Cardiac muscle cell (in vitro differentiated cells and primary cell): ENCODE results near the gene CEP97. TPM values are rescaled to one million over a fixed set of nuclear protein-coding genes. Genes with fewer than 3 reads are reported as not detected.
A peak's percentile ranks its signal among the peaks of the same experiment; 100 is the strongest.
"Not testable (repeated sequence)": the region's sequence is repeated elsewhere in the genome, so short reads cannot be mapped to it uniquely, and the experiment has no call there.

Experiments
- DNase-seq, 2 donors: peaks; one replicate each; pipeline versions ENCODE4 v3.0.0 to v3.0.0-alpha.2; 2010 to 2017; ENCODE audit warnings: low read depth in 1 of 2, low spot score in 1 of 2
- H3K27ac ChIP-seq: fragments of 200-600 bp; sonication (generic); 2 replicates; pipeline ENCODE4 v1.5.1; 2016
- H3K27me3 ChIP-seq: fragments of 200-600 bp; sonication (generic); 2 replicates; pipeline ENCODE4 v1.6.0; 2016; ENCODE audit warnings: control low read depth
- H3K36me3 ChIP-seq: fragments of 200-600 bp; sonication (generic); 2 replicates; pipeline ENCODE4 v1.5.1; 2016; ENCODE audit warnings: control low read depth
- H3K4me1 ChIP-seq: fragments of 200-600 bp; sonication (generic); 2 replicates; pipeline ENCODE4 v1.8.1; 2017; ENCODE audit warnings: low read depth, mild to moderate bottlenecking, mixed run types
- H3K4me3 ChIP-seq: fragments of 200-600 bp; sonication (generic); 2 replicates; pipeline ENCODE4 v1.5.1; 2016; ENCODE audit warnings: mild to moderate bottlenecking
- H3K9me3 ChIP-seq: fragments of 200-600 bp; sonication (generic); 2 replicates; pipeline ENCODE4 v1.5.1; 2017; ENCODE audit warnings: low read depth, mild to moderate bottlenecking, control low read depth
- polyA plus RNA-seq: library from polyadenylated mRNA; unstranded; fragments of >200 nt; fragmentation: Nextera tagmentation; extraction: Ambion mirVana; gene quantifications from 2 replicates; pipeline ENCODE4 v1.2.1, GENCODE V29; 2016
- total RNA-seq: library from RNA; depleted of rRNA; stranded (reverse); fragments of >200 nt; gene quantifications from 2 replicates; pipeline ENCODE4 v1.2.3, GENCODE V29; 2016
- TF ChIP-seq, protein P1 (sequence below): IDR thresholded peaks from 2 replicates; pipeline ENCODE4 v1.5.1; 2012; ENCODE audit warnings: low read depth, mild to moderate bottlenecking, low read length

The CEP97 gene
- total and polyA plus RNA-seq, 2 experiments from 2014 or later, result 3.4 to 20.4 TPM

DNA sequence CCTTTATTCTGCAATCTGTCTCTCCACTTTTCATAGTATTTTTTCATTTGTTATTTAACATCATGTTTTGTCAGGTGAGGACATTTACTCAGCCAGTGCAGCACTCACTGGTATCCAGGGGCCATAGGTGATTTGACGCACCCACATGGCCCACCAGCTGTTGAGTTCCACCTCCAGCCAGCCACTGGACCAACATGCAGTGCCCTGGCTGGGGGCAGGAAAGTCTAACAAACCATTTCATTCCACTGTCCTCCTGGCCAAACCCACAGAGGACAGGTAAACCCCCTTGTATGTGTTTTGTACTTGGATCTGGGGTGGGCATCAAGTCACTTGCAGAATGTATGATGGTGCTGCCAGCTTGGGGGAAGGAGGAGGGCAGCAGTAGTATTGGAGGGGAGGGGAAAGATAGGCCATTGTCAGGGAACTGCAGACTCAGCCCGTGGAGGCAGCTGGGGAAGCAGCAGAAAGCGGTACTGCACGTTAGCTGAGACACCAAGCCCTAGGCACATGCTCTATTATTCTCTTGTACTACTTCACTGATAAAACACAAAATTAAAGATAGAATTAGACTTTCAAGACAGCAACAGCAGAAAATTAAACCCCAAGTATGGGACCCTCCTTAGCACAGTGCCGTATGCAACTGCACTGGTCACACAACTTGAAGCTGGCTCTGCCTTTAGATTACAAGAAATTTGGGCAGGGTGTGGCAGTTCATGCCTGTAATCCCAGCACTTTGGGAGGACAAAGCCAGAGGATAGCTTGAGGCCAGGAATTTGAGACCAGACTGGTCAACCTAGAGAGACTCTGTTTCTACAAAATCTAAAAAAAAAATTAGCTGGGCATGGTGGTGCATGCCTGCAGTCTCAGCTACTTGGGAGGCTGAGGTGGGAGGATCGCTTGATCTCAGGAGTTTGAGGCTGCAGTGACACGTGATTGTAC lies 22.4 kb upstream of the CEP97 start:
- TF ChIP-seq, protein P1, sequence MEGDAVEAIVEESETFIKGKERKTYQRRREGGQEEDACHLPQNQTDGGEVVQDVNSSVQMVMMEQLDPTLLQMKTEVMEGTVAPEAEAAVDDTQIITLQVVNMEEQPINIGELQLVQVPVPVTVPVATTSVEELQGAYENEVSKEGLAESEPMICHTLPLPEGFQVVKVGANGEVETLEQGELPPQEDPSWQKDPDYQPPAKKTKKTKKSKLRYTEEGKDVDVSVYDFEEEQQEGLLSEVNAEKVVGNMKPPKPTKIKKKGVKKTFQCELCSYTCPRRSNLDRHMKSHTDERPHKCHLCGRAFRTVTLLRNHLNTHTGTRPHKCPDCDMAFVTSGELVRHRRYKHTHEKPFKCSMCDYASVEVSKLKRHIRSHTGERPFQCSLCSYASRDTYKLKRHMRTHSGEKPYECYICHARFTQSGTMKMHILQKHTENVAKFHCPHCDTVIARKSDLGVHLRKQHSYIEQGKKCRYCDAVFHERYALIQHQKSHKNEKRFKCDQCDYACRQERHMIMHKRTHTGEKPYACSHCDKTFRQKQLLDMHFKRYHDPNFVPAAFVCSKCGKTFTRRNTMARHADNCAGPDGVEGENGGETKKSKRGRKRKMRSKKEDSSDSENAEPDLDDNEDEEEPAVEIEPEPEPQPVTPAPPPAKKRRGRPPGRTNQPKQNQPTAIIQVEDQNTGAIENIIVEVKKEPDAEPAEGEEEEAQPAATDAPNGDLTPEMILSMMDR, result no peak
- H3K9me3 ChIP-seq, result no peaks in the 10 kb centered on the region

DNA sequence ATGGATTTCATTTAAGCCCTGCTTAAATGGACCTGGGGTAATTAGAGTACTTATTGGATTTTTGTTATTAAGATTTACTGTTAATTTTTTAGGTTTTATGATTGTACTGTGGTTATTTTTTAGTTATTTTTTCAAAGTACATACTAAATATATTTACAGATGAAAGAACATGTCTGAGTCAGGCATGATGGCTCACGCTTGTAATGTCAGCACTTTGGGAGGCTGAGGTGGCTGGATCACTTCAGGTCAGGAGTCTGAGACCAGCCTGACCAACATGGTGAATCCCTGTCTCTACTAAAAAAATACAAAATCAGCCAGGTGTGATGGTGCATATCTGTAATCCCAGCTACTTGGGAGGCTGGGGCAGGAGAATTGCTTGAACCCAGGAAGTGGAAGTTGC lies 21.7 kb upstream of the CEP97 start:
- TF ChIP-seq, protein P1, result no peak
- no peaks in the 10 kb centered on the region for H3K36me3 ChIP-seq
- no peaks in the 10 kb centered on the region for H3K27me3 ChIP-seq
- H3K9me3 ChIP-seq, result no peaks in the 10 kb centered on the region
- H3K4me3 ChIP-seq, result no peak overlapping the region
- no peak overlapping the region for H3K27ac ChIP-seq
- no peaks in the 10 kb centered on the region for H3K4me1 ChIP-seq
- no peak for DNase-seq

More for the DNA sequence above, 22.4 kb upstream of the CEP97 start:
- DNase-seq, result no peak
- Histone ChIP-seq H3K36me3 (no peaks in the 10 kb centered on the region), H3K4me1 (no peaks in the 10 kb centered on the region), H3K27ac (no peak overlapping the region), H3K27me3 (no peaks in the 10 kb centered on the region), H3K4me3 (no peak overlapping the region)

DNA sequence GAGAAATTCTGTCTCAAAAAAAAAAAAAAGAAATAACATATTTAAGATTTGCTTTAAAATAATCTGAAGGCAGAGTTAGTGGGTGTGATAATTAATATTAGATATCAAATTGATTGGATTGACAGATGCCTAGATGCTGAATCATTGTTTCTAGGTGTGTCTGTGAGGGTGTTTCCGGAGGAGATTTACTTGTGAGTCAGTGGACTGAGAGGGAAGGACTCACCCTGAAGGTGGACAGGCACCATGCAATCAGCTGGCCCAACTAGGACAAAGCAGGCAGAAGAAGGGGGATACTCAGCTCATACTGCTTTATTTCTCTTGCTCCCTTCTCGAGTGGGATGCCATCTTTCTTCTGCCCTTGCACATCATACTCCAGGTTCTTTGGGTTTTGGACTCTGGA lies 21.2 kb upstream of the CEP97 start:
- no peaks in the 10 kb centered on the region for H3K4me1 ChIP-seq
- no peaks in the 10 kb centered on the region for H3K9me3 ChIP-seq
- no peak overlapping the region for H3K27ac ChIP-seq
- H3K36me3 ChIP-seq, result no peaks in the 10 kb centered on the region
- no peak overlapping the region for H3K4me3 ChIP-seq
- no peak for DNase-seq
- TF ChIP-seq, protein P1, result no peak
- no peaks in the 10 kb centered on the region for H3K27me3 ChIP-seq

DNA sequence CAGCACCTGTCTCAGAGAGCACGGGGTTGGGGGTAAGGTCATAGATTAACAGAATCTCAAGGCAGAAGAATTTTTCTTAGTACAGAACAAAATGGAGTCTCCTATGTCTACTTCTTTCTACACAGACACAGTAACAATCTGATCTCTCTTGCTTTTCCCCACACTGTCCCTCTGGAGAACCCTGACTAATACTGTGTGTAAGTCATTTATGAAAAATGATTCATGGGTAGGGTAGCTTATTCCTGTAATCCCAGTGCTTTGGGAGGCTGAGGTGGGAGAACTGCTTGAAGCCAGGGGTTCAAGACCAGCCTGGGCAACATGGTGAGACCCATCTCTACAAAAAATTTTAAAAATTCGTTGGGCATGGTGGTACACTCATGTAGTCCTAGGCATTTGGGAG lies 19.8 kb upstream of the CEP97 start:
- DNase-seq, H3K4me3 ChIP-seq, H3K4me1 ChIP-seq, H3K9me3 ChIP-seq, H3K36me3 ChIP-seq, H3K27me3 ChIP-seq, H3K27ac ChIP-seq: not testable (repeated sequence)

DNA sequence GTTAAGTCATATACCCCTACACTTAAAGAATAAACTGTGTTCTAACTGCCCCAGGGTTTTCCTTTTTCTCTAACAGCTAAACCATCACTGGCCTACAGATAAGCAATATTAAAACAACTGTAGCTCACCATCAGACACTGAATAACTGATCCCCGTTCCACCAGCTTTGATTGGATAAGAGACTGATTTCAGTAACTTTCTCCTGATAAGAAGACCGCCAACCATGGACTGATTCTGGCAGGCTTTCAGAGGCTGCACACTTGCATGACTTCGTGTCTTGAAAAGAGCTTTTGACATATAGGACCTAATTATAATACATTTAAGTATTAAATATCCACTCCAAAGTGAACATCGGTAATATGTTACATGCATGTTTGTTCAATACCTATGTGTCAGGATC lies 15.3 kb upstream of the CEP97 start:
- Histone ChIP-seq H3K36me3 (no peaks in the 10 kb centered on the region), H3K27me3 (no peaks in the 10 kb centered on the region), H3K4me3 (no peak overlapping the region), H3K9me3 (no peaks in the 10 kb centered on the region), H3K4me1 (no peaks in the 10 kb centered on the region), H3K27ac (no peak overlapping the region)
- TF ChIP-seq, protein P1, result no peak
- peak in 1 of 2 donors; percentile 18 for DNase-seq

DNA sequence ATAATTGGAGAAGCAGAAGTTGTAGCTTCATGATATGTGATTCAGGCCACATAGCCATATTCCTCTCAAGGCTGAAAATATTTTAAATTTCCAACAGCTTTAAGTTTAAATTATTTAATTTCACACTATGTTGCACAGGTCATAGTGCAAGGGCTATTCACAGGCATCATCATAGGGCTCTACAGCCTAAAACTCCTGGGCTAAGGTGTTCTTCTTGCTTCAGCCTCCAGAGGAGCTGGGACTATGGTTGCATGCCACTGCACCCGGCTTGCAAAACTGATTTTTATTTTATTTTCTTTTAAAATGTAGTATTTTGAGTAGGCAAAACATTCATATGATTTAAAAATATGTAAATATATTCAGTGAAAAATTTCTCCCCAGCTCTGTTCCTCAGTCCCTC lies 6.0 kb upstream of the CEP97 start:
- DNase-seq, result no peak
- Histone ChIP-seq H3K9me3 (no peaks in the 10 kb centered on the region), H3K4me1 (peaks cover 5% of the 10 kb centered on the region), H3K36me3 (no peaks in the 10 kb centered on the region), H3K27ac (no peak overlapping the region), H3K4me3 (no peak overlapping the region), H3K27me3 (no peaks in the 10 kb centered on the region)
- TF ChIP-seq, protein P1, result no peak
